Suprapubic skin (tissue), 3 donors: Measurements from ENCODE around the gene ZNF428.

Experiments used
- CTCF ChIP-seq, 2 donors: fragments of 200-600 bp in 1 of 2; fragments of 450-650 bp in 1 of 2; sonication (generic) in 1 of 2; IDR thresholded peaks; one replicate each; pipeline ENCODE4 v1.5.1; 2016 to 2019; ENCODE audit warnings: antibody characterized with exemption in 2 of 2, mild to moderate bottlenecking in 1 of 2, moderate library complexity in 1 of 2
- POLR2A ChIP-seq, 2 donors: fragments of 450-650 bp; IDR thresholded peaks; one replicate each; pipeline ENCODE4 v1.6.1; 2017; ENCODE audit warnings: antibody characterized with exemption in 2 of 2, mild to moderate bottlenecking in 2 of 2, moderate library complexity in 2 of 2

- no peak for TF ChIP-seq CTCF (IDR thresholded peaks at IDR 0.05)
- no peak for TF ChIP-seq POLR2A (IDR thresholded peaks at IDR 0.05)
Measured at GRCh38 chr19:43638995-43639518, 19.6 kb upstream of the ZNF428 start.
